Tibial nerve (tissue), 3 donors: Measurements from ENCODE around the gene CELSR1.

ENCODE experiments used
- CTCF ChIP-seq, 5 experiments: fragments of 200-600 bp in 3 of 5; fragments of 450-650 bp in 2 of 5; sonication (generic) in 3 of 5; IDR thresholded peaks; one replicate each; pipeline ENCODE4 v1.5.1; 2016 to 2019; ENCODE audit warnings: antibody characterized with exemption in 5 of 5, mild to moderate bottlenecking in 3 of 5, moderate library complexity in 2 of 5
- POLR2A ChIP-seq, 2 donors: fragments of 450-650 bp; IDR thresholded peaks; one replicate each; pipeline ENCODE4 v1.6.1; 2017; ENCODE audit warnings: antibody characterized with exemption in 2 of 2, mild to moderate bottlenecking in 2 of 2, moderate library complexity in 2 of 2

- TF ChIP-seq POLR2A (IDR thresholded peaks at IDR 0.05), result no peak
- no peak for TF ChIP-seq CTCF (IDR thresholded peaks at IDR 0.05)
These were observed 138.0 kb downstream of the CELSR1 start for GRCh38 chr22:46399251-46400024.
